ENCODE data around the gene IBA57. TPM values are rescaled to one million over a fixed set of nuclear protein-coding genes. Genes with fewer than 3 reads are reported as not detected.
A peak's percentile ranks its signal among the peaks of the same experiment; 100 is the strongest.

Gene IBA57
- polyA plus RNA-seq, 4 donors, result 2.0 to 8.6 (median 6.0) TPM

DNA sequence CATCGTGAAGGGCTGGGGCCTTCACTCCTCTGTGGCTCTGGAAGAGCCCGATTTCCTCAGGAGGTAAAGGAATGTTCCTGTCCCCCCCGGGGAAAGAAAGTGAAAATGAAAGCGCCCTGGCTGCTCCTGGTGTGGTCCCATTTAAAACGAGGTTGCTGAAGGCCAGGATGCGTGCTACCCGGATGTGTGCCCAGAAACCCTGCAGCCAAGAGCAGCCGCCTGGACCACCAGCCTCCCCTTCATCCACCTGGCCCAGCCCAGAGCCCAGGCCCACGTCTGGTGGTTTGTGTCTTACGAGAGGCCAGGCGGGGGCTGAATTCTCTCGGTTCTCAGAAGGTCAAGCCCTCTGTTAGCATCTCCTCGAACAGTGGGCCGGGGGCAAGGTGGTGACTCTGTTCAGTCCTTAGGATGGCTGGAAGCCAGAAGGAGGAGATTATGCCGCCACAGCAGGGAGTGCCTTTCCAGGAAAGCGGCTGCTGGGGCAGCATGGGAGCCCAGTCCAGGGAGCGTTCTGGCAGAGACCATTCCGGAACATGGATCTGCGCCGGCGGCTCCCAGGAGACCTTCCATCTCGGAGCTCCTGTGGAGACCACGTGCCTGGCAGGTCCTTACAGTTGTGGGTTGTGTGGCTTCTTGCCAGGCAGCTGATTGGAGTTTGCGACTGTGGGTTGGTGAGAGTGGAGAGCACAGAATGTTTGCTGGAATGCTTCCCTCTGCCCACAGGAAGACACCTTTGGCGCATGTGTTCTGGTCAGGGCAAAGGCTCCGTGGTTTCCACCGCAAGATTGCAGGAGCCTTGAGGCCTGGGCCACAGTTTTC lies 24.2 kb upstream of the IBA57 start:
- Histone ChIP-seq H3K27me3 (ENCODE audit: control insufficient read depth in 3 of 3, insufficient read depth in 3 of 3, low read length in 3 of 3) (peaks cover 0 to 4% (median 0%) of the 10 kb centered on the region in 3 donors), H3K4me1 (ENCODE audit: control insufficient read depth in 3 of 3, insufficient read depth in 2 of 3, low read depth in 1 of 3, low read length in 2 of 3) (peaks cover 9 to 53% (median 13%) of the 10 kb centered on the region in 3 donors), H3K36me3 (ENCODE audit: control insufficient read depth in 3 of 3, insufficient read depth in 2 of 3, low read depth in 1 of 3, low read length in 3 of 3) (peaks cover 0 to 52% (median 0%) of the 10 kb centered on the region in 3 donors), H3K27ac (ENCODE audit: low read depth in 1 of 3, low read length in 2 of 3) (peak overlapping the region; percentile 99 to 100 (median 100)), H3K4me3 (ENCODE audit: low read depth in 1 of 3, low read length in 3 of 3) (peak overlapping the region; percentile 81 to 99 (median 89)), H3K9me3 (ENCODE audit: control insufficient read depth in 2 of 2, insufficient read depth in 1 of 2, low read depth in 1 of 2, low read length in 1 of 2) (no peaks in the 10 kb centered on the region)
- DNase-seq (peak; percentile 71 to 72), FAIRE-seq (no peak)
- WGBS, 3 donors, result 6 to 23% (median 8%) methylated on average over 27 of the region's 27 CpGs

GRCh38 chr1:228142155-228142691 lies 23.4 kb upstream of the IBA57 start:
- H3K9me3 ChIP-seq (ENCODE audit: control insufficient read depth in 2 of 2, insufficient read depth in 1 of 2, low read depth in 1 of 2, low read length in 1 of 2), result no peaks in the 10 kb centered on the region
- peak overlapping the region in 2 of 3 donors; percentile 81 to 99 for H3K4me3 ChIP-seq (ENCODE audit: low read depth in 1 of 3, low read length in 3 of 3)
- H3K27ac ChIP-seq (ENCODE audit: low read depth in 1 of 3, low read length in 2 of 3), result peak overlapping the region; percentile 99 to 100 (median 100)
- peaks cover 0 to 60% (median 0%) of the 10 kb centered on the region in 3 donors for H3K36me3 ChIP-seq (ENCODE audit: control insufficient read depth in 3 of 3, insufficient read depth in 2 of 3, low read depth in 1 of 3, low read length in 3 of 3)
- 22 to 61% (median 31%) methylated on average over 15 to 16 of the region's 16 CpGs for WGBS, 3 donors
- DNase-seq (peak in 1 of 2 donors; percentile 32), FAIRE-seq (no peak)
- no peaks in the 10 kb centered on the region for H3K27me3 ChIP-seq (ENCODE audit: control insufficient read depth in 3 of 3, insufficient read depth in 3 of 3, low read length in 3 of 3)
- peaks cover 9 to 57% (median 13%) of the 10 kb centered on the region in 3 donors for H3K4me1 ChIP-seq (ENCODE audit: control insufficient read depth in 3 of 3, insufficient read depth in 2 of 3, low read depth in 1 of 3, low read length in 2 of 3)

DNA sequence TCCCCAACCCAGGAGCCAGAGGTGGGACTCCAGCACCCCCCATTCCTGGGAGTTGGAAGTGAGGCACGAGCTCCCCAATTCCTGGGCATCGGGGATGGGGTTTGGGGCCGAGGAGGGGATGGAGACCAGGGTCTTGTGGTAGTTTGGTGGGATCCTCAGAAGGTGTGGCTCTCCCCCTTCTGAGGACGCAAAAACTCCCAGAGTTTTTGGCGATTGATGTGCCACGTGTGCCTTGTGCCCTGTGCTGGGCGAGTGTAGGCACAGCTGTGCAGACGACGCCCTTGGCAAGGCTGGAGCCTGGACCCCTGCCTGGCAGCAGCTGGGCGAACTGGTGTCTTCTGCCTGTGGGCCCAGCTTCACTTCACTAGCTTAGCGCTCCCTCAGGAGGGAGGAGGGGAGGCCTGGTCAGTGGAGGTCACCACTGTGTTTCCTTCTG lies 22.9 kb upstream of the IBA57 start:
- Histone ChIP-seq H3K27ac (ENCODE audit: low read depth in 1 of 3, low read length in 2 of 3) (peak overlapping the region in 1 of 3 donors; percentile 100), H3K9me3 (ENCODE audit: control insufficient read depth in 2 of 2, insufficient read depth in 1 of 2, low read depth in 1 of 2, low read length in 1 of 2) (no peaks in the 10 kb centered on the region), H3K4me1 (ENCODE audit: control insufficient read depth in 3 of 3, insufficient read depth in 2 of 3, low read depth in 1 of 3, low read length in 2 of 3) (peaks cover 9 to 57% (median 13%) of the 10 kb centered on the region in 3 donors), H3K4me3 (ENCODE audit: low read depth in 1 of 3, low read length in 3 of 3) (peak overlapping the region in 2 of 3 donors; percentile 81 to 99), H3K36me3 (ENCODE audit: control insufficient read depth in 3 of 3, insufficient read depth in 2 of 3, low read depth in 1 of 3, low read length in 3 of 3) (peaks cover 2 to 65% (median 3%) of the 10 kb centered on the region in 3 donors), H3K27me3 (ENCODE audit: control insufficient read depth in 3 of 3, insufficient read depth in 3 of 3, low read length in 3 of 3) (no peaks in the 10 kb centered on the region)
- 60 to 75% (median 63%) methylated on average over 11 of the region's 11 CpGs for WGBS, 3 donors
- FAIRE-seq (no peak), DNase-seq (no peak)

DNA sequence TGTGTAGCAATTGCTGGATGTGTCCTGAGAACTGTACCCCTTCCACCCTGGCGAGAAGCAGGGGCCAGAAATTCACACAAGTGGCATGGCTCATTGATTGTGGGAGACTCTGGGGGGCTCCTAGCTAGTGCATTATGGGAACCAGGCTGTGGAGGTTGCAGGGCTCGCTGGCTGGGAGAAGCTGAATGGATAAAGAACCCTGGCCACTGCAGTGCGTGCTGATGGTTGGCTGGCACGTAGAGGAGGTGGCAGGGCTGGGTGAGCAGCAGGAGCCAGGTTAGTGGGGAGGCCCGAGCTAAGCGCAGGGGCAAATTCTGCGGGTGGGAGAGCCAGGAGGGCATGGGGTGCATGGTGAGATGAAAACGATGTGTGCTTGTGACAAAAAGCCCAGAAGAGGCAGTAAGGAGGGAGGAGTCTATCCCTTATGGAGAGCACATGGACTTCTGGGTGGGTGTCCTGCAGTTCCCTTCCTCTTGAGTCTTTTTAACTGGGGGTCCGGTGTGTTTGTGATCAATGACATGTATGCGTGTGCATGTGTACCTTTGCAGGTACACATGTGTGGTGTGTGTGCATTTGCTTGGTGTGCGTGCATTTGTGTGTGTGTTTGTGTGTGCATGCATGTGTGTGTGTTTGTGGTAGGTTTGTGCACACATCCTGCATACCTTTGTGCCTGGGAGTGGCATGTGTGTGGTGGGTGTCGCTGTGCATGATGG lies 22.0 kb upstream of the IBA57 start:
- peaks cover 9 to 64% (median 13%) of the 10 kb centered on the region in 3 donors for H3K4me1 ChIP-seq (ENCODE audit: control insufficient read depth in 3 of 3, insufficient read depth in 2 of 3, low read depth in 1 of 3, low read length in 2 of 3)

DNA sequence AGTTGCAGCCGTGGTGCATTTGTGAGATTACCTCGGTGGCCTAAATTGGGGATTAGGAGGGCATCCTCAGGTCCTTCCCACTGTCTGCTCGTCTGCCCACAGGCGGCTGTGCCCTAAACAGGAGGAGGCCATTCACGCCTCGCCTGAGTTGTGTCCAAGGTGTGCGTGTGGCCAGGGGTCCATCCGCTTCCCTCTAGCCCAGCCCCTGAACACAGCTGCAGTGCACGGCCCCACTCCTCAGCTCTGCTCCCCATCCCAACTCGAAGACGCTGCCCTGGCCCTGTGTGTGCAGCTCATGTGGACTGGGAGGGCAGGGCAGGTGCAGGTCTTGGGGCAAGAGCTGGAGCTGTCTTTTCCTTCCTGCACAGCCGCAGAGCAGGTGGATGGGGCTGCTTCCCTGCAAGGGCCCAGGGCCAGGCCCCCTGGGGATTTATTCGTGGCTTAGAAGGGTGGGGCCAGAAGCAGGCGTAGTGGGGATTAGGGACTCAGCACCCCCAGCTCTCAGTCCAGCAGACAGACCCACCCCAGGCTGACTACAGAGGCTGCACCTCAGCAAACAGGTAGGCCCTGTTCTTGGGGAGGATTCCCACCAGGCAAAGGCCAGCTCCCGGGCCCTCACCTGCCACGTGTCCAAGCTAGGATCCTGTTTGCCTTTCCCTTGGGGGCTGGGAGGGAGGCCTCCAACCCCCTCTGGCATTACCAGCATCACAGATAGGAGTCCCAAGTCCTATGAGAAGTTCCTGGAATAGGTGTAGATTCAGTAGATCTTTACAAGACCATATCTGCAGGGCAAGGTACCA lies 21.2 kb upstream of the IBA57 start:
- Histone ChIP-seq H3K27me3 (ENCODE audit: control insufficient read depth in 3 of 3, insufficient read depth in 3 of 3, low read length in 3 of 3) (no peaks in the 10 kb centered on the region), H3K4me1 (ENCODE audit: control insufficient read depth in 3 of 3, insufficient read depth in 2 of 3, low read depth in 1 of 3, low read length in 2 of 3) (peaks cover 9 to 70% (median 13%) of the 10 kb centered on the region in 3 donors), H3K9me3 (ENCODE audit: control insufficient read depth in 2 of 2, insufficient read depth in 1 of 2, low read depth in 1 of 2, low read length in 1 of 2) (no peaks in the 10 kb centered on the region), H3K27ac (ENCODE audit: low read depth in 1 of 3, low read length in 2 of 3) (peak overlapping the region in 1 of 3 donors; percentile 92), H3K36me3 (ENCODE audit: control insufficient read depth in 3 of 3, insufficient read depth in 2 of 3, low read depth in 1 of 3, low read length in 3 of 3) (peaks cover 4 to 81% (median 7%) of the 10 kb centered on the region in 3 donors), H3K4me3 (ENCODE audit: low read depth in 1 of 3, low read length in 3 of 3) (peak overlapping the region in 1 of 3 donors; percentile 28)
- WGBS, 3 donors, result 71 to 79% (median 75%) methylated on average over 16 of the region's 16 CpGs
- FAIRE-seq, result no peak
- DNase-seq, result peak in 1 of 2 donors; percentile 88

More for the DNA sequence above, 22.0 kb upstream of the IBA57 start:
- Histone ChIP-seq H3K27ac (ENCODE audit: low read depth in 1 of 3, low read length in 2 of 3) (peak overlapping the region in 1 of 3 donors; percentile 92), H3K36me3 (ENCODE audit: control insufficient read depth in 3 of 3, insufficient read depth in 2 of 3, low read depth in 1 of 3, low read length in 3 of 3) (peaks cover 4 to 74% (median 7%) of the 10 kb centered on the region in 3 donors), H3K9me3 (ENCODE audit: control insufficient read depth in 2 of 2, insufficient read depth in 1 of 2, low read depth in 1 of 2, low read length in 1 of 2) (no peaks in the 10 kb centered on the region), H3K27me3 (ENCODE audit: control insufficient read depth in 3 of 3, insufficient read depth in 3 of 3, low read length in 3 of 3) (no peaks in the 10 kb centered on the region), H3K4me3 (ENCODE audit: low read depth in 1 of 3, low read length in 3 of 3) (no peak overlapping the region)
- DNase-seq, result no peak
- WGBS, 3 donors, result 87 to 92% (median 88%) methylated on average over 12 of the region's 12 CpGs
- no peak for FAIRE-seq

DNA sequence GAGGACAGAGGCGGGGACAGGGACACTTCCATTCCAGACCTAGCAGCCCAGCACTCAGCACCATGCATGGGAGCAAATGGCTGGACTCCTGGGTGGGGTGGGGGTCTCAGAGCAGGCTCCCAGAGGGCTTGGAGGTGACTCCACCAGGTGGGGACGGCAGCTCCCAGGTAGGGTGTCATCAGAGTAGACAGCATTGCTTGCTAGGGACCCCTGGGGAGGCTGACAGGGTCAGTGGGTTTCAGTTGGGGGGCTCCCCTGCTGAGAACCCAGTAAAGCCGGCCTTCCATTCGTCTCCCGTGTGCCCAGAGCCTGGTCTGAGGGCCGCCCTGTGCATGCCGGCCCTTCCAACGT lies 20.6 kb upstream of the IBA57 start:
- H3K9me3 ChIP-seq (ENCODE audit: control insufficient read depth in 2 of 2, insufficient read depth in 1 of 2, low read depth in 1 of 2, low read length in 1 of 2), result no peaks in the 10 kb centered on the region
- DNase-seq (no peak), FAIRE-seq (no peak)
- H3K27ac ChIP-seq (ENCODE audit: low read depth in 1 of 3, low read length in 2 of 3), result peak overlapping the region in 1 of 3 donors; percentile 92
- peak overlapping the region in 1 of 3 donors; percentile 28 for H3K4me3 ChIP-seq (ENCODE audit: low read depth in 1 of 3, low read length in 3 of 3)
- H3K4me1 ChIP-seq (ENCODE audit: control insufficient read depth in 3 of 3, insufficient read depth in 2 of 3, low read depth in 1 of 3, low read length in 2 of 3), result peaks cover 9 to 75% (median 13%) of the 10 kb centered on the region in 3 donors
- WGBS, 3 donors, result 89 to 90% (median 90%) methylated on average over 8 of the region's 8 CpGs
- H3K27me3 ChIP-seq (ENCODE audit: control insufficient read depth in 3 of 3, insufficient read depth in 3 of 3, low read length in 3 of 3), result no peaks in the 10 kb centered on the region
- peaks cover 4 to 87% (median 7%) of the 10 kb centered on the region in 3 donors for H3K36me3 ChIP-seq (ENCODE audit: control insufficient read depth in 3 of 3, insufficient read depth in 2 of 3, low read depth in 1 of 3, low read length in 3 of 3)

- Histone ChIP-seq H3K27me3 (ENCODE audit: control insufficient read depth in 3 of 3, insufficient read depth in 3 of 3, low read length in 3 of 3) (no peaks in the 10 kb centered on the region), H3K4me3 (ENCODE audit: low read depth in 1 of 3, low read length in 3 of 3) (peak overlapping the region in 1 of 3 donors; percentile 28), H3K27ac (ENCODE audit: low read depth in 1 of 3, low read length in 2 of 3) (peak overlapping the region in 1 of 3 donors; percentile 92), H3K9me3 (ENCODE audit: control insufficient read depth in 2 of 2, insufficient read depth in 1 of 2, low read depth in 1 of 2, low read length in 1 of 2) (no peaks in the 10 kb centered on the region), H3K4me1 (ENCODE audit: control insufficient read depth in 3 of 3, insufficient read depth in 2 of 3, low read depth in 1 of 3, low read length in 2 of 3) (peaks cover 9 to 82% (median 13%) of the 10 kb centered on the region in 3 donors), H3K36me3 (ENCODE audit: control insufficient read depth in 3 of 3, insufficient read depth in 2 of 3, low read depth in 1 of 3, low read length in 3 of 3) (peaks cover 4 to 92% (median 7%) of the 10 kb centered on the region in 3 donors)
- DNase-seq (no peak), FAIRE-seq (no peak)
- WGBS, 3 donors, result 90 to 91% (median 90%) methylated on average over 31 of the region's 31 CpGs
Measured at GRCh38 chr1:228145463-228146416, 19.9 kb upstream of the IBA57 start.

Measured in small intestine (tissue), 7 donors.